ENCODE measurements around the gene FAM174C. TPM values are rescaled to one million over a fixed set of nuclear protein-coding genes. Genes with fewer than 3 reads are reported as not detected.

FAM174C gene
- total RNA-seq, 1 experiment from 2014 or later, result 77.1 TPM

DNA sequence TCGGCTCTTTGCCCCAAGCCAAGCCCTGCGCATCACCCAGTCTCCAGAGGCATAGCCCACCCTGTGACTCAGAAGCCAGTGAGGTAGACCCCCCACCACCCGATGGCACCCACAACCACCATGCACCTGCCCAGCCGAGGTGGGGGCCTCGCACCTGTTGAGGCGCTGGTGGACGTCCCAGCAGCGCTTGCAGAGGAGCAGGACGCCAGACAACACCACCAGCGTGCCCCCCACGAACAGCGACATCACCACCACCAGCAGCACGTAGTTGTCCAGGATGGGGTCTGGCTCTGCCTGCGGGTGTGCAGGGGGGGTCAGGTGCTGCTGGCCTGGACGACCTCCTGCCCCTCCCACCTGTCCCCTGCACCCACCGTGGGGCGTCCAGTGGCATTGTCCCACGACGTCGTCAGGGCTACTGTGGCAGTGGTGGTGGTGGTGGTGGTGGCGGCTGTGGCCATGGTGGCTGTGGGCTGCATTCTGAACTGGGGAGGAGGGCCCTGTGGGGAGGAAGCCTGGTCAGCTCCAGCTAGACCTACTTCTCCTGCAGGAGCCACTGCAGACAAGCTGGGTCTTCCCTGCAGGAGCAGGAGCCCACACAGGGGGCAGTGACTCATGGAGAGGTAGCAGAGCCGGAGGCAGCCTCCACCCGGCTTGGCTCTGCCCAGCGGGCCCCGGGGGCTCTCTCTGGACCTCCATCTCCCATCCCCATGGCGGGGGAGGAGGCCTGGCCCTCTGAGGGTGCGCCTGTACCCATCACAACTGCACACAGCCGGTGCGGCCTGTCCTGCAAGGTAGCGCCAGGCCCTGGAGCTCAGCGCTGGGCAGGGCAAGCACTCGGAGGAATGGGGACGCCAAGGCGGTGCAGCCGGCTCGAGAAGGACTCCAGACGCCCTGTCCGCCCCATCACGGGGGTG, 39.4 kb upstream of the FAM174C start:
- CTCF ChIA-PET, result no interaction called here
- TF ChIP-seq, protein P1, sequence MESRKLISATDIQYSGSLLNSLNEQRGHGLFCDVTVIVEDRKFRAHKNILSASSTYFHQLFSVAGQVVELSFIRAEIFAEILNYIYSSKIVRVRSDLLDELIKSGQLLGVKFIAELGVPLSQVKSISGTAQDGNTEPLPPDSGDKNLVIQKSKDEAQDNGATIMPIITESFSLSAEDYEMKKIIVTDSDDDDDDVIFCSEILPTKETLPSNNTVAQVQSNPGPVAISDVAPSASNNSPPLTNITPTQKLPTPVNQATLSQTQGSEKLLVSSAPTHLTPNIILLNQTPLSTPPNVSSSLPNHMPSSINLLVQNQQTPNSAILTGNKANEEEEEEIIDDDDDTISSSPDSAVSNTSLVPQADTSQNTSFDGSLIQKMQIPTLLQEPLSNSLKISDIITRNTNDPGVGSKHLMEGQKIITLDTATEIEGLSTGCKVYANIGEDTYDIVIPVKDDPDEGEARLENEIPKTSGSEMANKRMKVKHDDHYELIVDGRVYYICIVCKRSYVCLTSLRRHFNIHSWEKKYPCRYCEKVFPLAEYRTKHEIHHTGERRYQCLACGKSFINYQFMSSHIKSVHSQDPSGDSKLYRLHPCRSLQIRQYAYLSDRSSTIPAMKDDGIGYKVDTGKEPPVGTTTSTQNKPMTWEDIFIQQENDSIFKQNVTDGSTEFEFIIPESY (IDR thresholded peaks at IDR 0.05; ENCODE audit: extremely low read depth, insufficient replicate concordance, low read length), result no peak
- TF ChIP-seq RAD21 (IDR thresholded peaks at IDR 0.05; ENCODE audit: low read depth), result no peak
- no peak for TF ChIP-seq POLR2A (IDR thresholded peaks at IDR 0.05; ENCODE audit: borderline replicate concordance, extremely low read depth, insufficient read depth, insufficient read length)
- TF ChIP-seq, protein P2, sequence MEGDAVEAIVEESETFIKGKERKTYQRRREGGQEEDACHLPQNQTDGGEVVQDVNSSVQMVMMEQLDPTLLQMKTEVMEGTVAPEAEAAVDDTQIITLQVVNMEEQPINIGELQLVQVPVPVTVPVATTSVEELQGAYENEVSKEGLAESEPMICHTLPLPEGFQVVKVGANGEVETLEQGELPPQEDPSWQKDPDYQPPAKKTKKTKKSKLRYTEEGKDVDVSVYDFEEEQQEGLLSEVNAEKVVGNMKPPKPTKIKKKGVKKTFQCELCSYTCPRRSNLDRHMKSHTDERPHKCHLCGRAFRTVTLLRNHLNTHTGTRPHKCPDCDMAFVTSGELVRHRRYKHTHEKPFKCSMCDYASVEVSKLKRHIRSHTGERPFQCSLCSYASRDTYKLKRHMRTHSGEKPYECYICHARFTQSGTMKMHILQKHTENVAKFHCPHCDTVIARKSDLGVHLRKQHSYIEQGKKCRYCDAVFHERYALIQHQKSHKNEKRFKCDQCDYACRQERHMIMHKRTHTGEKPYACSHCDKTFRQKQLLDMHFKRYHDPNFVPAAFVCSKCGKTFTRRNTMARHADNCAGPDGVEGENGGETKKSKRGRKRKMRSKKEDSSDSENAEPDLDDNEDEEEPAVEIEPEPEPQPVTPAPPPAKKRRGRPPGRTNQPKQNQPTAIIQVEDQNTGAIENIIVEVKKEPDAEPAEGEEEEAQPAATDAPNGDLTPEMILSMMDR (IDR thresholded peaks at IDR 0.05 in 2 of 3, conservative IDR thresholded peaks at IDR 0.05 in 1 of 3; ENCODE audit: borderline replicate concordance in 1 of 3, insufficient read depth in 1 of 3, low read depth in 2 of 3, low read length in 2 of 3), result no peak
- no peak for TF ChIP-seq ELF1 (IDR thresholded peaks at IDR 0.05; ENCODE audit: borderline replicate concordance, low read depth)
- no peak for TF ChIP-seq ZNF274 (IDR thresholded peaks at IDR 0.05; ENCODE audit: low read depth, low read length)
- no peak for TF ChIP-seq CBX3 (IDR thresholded peaks at IDR 0.05; ENCODE audit: low read depth)
- no peak for TF ChIP-seq SRF (IDR thresholded peaks at IDR 0.05; ENCODE audit: low read depth)
- TF ChIP-seq SP1 (IDR thresholded peaks at IDR 0.05; ENCODE audit: low read depth), result no peak
- TF ChIP-seq, protein P3, sequence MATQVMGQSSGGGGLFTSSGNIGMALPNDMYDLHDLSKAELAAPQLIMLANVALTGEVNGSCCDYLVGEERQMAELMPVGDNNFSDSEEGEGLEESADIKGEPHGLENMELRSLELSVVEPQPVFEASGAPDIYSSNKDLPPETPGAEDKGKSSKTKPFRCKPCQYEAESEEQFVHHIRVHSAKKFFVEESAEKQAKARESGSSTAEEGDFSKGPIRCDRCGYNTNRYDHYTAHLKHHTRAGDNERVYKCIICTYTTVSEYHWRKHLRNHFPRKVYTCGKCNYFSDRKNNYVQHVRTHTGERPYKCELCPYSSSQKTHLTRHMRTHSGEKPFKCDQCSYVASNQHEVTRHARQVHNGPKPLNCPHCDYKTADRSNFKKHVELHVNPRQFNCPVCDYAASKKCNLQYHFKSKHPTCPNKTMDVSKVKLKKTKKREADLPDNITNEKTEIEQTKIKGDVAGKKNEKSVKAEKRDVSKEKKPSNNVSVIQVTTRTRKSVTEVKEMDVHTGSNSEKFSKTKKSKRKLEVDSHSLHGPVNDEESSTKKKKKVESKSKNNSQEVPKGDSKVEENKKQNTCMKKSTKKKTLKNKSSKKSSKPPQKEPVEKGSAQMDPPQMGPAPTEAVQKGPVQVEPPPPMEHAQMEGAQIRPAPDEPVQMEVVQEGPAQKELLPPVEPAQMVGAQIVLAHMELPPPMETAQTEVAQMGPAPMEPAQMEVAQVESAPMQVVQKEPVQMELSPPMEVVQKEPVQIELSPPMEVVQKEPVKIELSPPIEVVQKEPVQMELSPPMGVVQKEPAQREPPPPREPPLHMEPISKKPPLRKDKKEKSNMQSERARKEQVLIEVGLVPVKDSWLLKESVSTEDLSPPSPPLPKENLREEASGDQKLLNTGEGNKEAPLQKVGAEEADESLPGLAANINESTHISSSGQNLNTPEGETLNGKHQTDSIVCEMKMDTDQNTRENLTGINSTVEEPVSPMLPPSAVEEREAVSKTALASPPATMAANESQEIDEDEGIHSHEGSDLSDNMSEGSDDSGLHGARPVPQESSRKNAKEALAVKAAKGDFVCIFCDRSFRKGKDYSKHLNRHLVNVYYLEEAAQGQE (IDR thresholded peaks at IDR 0.05; ENCODE audit: low read depth), result no peak
- TF ChIP-seq POLR2AphosphoS5 (IDR thresholded peaks at IDR 0.05; ENCODE audit: low read depth, low read length), result no peak
- TF ChIP-seq, protein P4, sequence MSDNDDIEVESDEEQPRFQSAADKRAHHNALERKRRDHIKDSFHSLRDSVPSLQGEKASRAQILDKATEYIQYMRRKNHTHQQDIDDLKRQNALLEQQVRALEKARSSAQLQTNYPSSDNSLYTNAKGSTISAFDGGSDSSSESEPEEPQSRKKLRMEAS (IDR thresholded peaks at IDR 0.05), result no peak
- TF ChIP-seq EZH2 (IDR thresholded peaks at IDR 0.05), result no peak
- intact Hi-C loops (cut with micrococcal nuclease), result no loop called here
- POLR2A ChIA-PET, result interaction anchor here (0.9 kb wide), 1 partner anchor 8 kb away, joined by 3 read pairs; no protein-coding TSS in a partner anchor
- Histone ChIP-seq H3K4me2 (ENCODE audit: low read length) (peak overlapping the region; percentile 80), H3K27me3 (ENCODE audit: insufficient read depth, low read length) (no peaks in the 10 kb centered on the region), H2AFZ (ENCODE audit: low read depth, low read length, poor library complexity, severe bottlenecking) (no peak overlapping the region), H3K9ac (ENCODE audit: low read length) (peak overlapping the region; percentile 95), H3K36me3 (ENCODE audit: control insufficient read depth in 1 of 2, insufficient read depth in 2 of 2, low read length in 2 of 2) (peaks cover 3 to 16% of the 10 kb centered on the region in 2 experiments; a peak in 3 of 4 replicates), H4K20me1 (ENCODE audit: insufficient read depth) (no peaks in the 10 kb centered on the region), H3K9me2 (ENCODE audit: insufficient read depth) (no peaks in the 10 kb centered on the region), H3K4me1 (ENCODE audit: control insufficient read depth in 1 of 2, insufficient read depth in 2 of 2, low read length in 2 of 2) (peaks cover 26 to 53% of the 10 kb centered on the region in 2 experiments), H3K27ac (ENCODE audit: low read depth, low read length) (peak overlapping the region; percentile 67), H3K79me2 (ENCODE audit: insufficient read depth, low read length) (peaks cover 22% of the 10 kb centered on the region; the same call in 1 of the 2 replicates), H3K9me3 (ENCODE audit: control insufficient read depth in 1 of 2, insufficient read depth in 1 of 2, low read depth in 1 of 2, low read length in 2 of 2) (no peaks in the 10 kb centered on the region), H3K4me3 (replicated peaks in 1 of 2; ENCODE audit: low read depth in 1 of 2, low read length in 2 of 2) (peak overlapping the region; percentile 83 to 96)
- DNase-seq (ENCODE audit: low read depth, low spot score), result no peak
- no peak for ATAC-seq
- RAD21 ChIA-PET (ENCODE audit: low non-redundant PET in 1 of 2, low total read pairs in 2 of 2, uncharacterized antibody in 2 of 2, unreplicated experiment in 2 of 2), result no interaction called here
- no TSS peak for BruUV-seq (replicated peaks)
